HG03439 (cell line): ENCODE data around the gene EIF3A.

Experiments
- ATAC-seq: cut with Tn5 transposase; IDR thresholded peaks from one replicate; pipeline ENCODE4 v1.9.1; 2021; ENCODE audit warnings: mild to moderate bottlenecking, moderate library complexity; ENCODE audit not compliant: unreplicated experiment

EIF3A gene

DNA sequence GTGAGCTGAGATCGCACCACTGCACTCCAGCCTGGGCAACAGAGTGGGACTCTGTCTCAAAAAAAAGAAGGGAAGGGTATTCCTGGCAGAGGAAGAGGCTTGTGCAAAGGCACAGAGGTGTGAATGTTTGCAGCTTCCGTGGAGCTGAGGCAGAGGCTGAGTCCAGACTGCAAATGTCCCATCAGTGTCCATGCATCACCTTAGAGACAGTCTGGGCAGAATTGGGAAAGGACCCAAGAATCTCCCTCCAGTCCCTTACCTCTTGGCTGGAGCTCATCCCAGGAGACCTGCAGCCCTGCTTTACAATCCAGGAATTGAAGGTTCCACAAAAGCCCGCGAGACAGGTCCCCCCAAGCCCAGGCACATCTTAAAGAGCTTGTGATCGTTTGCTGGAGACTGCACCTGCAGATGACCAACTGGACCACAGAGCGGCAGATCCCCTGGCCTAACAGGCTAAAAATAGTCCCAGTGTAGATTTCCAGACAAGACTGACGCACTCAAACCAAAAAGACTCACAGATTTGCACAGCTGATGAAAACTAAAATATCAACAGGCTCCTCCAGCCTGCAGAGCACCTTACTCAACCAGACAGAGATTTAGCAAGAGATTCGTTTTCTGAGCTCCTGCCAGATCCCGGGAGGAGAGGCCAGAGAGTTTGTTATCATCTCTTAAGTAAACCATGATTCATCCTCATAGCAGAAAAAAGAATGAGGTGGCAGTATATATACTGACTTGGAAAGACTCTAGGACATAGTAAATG is 74.0 kb downstream of the EIF3A start:
- ATAC-seq = no peak

DNA sequence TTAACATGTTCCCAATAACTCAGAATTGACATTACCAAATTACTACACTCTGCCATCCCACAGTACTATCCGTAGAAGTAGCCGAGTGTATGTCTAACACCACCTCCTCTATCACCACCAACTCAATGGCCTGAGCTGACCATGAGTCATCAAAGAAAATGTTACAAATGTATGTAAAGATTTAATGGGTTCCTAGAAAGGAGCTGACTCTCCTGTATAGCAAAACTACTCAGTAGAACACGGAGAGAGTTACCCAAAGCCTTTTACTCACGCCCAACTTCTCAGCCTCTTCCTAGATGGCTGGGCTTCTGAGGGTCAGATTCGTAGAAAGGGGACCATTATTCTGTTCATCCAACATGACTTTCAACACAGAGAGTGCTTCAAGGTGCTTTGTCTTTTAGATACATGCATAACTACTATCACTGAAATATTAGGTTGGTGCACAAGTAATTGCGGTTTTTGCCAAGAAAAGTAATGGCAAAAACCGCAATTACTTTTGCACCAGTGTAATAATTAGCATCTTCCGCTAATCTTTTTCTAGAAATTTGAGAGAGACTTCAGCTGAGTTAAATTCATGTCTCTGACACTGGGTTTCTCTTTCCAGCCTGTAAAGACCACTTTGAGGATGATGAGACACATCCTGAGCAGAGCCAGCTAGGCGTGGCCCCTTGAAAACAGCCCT is 75.1 kb downstream of the EIF3A start:
- ATAC-seq = no peak

GRCh38 chr10:119003572-119004289 is 76.9 kb downstream of the EIF3A start:
- no peak for ATAC-seq

DNA sequence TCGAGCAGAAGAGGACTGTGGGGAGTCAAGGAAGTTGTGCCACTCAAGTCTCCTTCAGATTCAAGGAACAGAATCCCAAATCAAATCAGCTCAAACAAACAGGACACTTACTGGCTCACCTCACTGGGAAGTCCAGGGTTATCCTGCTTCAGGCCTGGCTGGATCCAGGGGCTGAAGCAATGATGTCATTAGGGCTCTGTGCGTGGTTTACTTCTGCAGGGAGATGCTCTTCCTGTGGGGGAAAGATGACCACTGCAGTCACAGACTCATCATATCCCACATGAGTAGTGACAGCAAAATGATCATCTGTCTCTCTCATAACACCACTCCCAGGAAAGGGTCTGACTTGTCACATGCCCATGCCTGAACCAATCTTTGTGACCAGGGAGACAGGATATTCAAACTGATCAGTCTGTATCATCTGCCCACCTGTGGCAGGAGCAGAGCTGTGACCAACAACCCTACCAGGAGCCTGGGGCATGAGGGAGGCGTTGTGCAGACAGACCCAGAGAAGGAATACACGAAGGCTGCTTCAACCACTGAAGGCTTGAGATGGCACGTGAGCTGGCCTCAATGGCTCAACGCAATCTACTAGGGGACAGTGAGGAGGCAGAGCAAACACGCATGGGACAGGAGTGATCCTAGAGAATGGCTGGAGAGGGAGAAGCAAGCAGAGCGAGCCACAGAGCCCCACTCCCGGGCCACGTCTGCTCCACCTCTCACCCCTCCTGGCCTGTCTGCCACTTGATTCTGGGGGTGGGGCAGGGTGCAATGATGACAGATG is 78.7 kb downstream of the EIF3A start:
- ATAC-seq = no peak

DNA sequence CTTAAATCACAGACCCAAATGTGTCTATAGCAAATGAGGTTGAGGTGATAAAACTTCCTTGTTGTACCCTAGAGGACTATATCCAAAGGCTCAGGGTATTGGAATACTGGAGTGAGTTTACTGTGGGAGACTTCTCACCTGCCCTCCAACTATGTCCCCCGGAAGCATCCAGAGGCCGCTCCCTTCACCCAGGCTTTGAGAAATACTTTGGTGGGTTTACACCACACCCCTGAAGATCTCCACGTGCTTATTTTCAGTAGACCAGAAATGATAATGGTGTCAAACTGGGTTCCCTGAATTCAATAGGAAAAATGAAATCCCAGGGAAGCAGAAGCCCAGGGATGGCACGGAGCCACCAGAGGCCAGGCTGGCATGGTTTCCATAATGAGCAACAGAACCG is 82.4 kb downstream of the EIF3A start:
- ATAC-seq = no peak

GRCh38 chr10:118997379-118997778 is 83.2 kb downstream of the EIF3A start:
- ATAC-seq = no peak

GRCh38 chr10:118995739-118996138 is 84.9 kb downstream of the EIF3A start:
- no peak for ATAC-seq

GRCh38 chr10:118994321-118994720 is 86.3 kb downstream of the EIF3A start:
- no peak for ATAC-seq

GRCh38 chr10:118993214-118993613 is 87.4 kb downstream of the EIF3A start:
- ATAC-seq = no peak

DNA sequence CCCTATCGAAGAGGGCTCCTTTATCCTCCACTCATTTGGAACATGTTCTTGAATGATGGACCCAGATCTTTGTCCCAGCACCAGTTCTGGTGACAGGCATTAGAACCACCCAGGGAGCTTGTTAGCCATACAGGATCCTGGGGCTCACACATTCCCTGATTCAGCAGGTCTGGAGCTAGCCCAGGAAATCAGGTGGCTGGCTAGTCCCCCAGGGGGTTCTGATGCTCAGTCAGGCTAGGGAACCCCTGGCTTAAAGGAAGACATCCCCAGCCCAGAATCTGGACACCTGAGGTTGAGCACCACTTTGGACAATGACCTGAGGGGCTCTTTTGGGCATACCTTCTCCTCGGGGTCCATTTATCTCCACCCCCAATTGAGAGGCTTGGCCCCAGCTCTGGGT is 88.1 kb downstream of the EIF3A start:
- ATAC-seq = no peak

DNA sequence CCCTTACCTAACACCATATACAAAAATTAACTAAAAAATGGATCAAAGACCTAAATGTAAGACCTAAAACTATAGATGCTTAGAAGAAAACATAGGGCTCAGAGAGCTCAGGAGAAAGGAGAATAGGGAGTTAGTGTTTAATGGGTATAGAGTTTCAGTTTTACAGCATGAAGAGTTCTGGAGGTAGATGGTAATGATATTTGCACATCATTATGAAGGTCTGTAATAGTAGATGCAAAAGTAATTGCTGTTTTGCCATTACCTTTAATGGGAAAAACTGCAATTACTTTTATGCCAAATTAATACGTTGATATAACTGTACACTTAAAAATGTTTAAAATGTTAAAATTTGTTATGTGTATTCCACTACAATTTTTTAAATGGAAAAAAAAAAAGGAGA is 90.3 kb downstream of the EIF3A start:
- no peak for ATAC-seq

- peak; percentile 87 for ATAC-seq
These were observed 93.5 kb downstream of the EIF3A start for GRCh38 chr10:118986815-118987790.

DNA sequence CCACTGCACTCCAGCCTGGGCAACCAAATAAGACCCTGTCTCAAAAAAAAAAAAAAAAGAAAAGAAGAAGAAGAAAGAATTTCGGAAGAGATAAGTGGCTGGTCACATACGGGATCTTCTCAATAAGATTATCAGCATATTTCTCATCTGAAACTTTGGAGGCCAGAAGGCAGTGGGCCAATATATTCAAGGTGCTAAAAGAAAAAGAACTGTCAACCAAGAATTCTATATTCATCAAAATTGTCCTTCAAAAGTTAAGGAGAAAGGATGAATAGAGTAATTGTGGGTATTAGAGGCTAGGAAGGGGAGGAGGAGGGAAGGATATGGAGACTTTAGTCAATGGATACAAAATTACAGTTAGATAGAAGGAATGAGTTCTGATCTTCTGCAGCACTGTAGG is 95.0 kb downstream of the EIF3A start:
- ATAC-seq = no peak
